Hepatocyte (in vitro differentiated cells): ENCODE data around the gene ZMIZ1. TPM values are rescaled to one million over a fixed set of nuclear protein-coding genes. Genes with fewer than 3 reads are reported as not detected.

Source experiments
- DNase-seq: peaks from one replicate; pipeline ENCODE4 v3.0.0-alpha.2; 2016; ENCODE audit warnings: low spot score
- H2AFZ ChIP-seq: fragments of 200-600 bp; sonication (generic); 2 replicates; pipeline ENCODE4 v1.6.0; 2016; ENCODE audit warnings: antibody characterized with exemption, mild to moderate bottlenecking
- H3K27ac ChIP-seq: fragments of 200-600 bp; sonication (generic); 2 replicates; pipeline ENCODE4 v1.5.1; 2016; ENCODE audit warnings: mild to moderate bottlenecking
- H3K27me3 ChIP-seq: fragments of 200-600 bp; sonication (generic); 2 replicates; pipeline ENCODE4 v1.6.1; 2016
- H3K36me3 ChIP-seq: fragments of 200-600 bp; sonication (generic); replicated peaks from 2 replicates; pipeline ENCODE4 v1.5.1; 2016; ENCODE audit warnings: low read depth; ENCODE audit not compliant: insufficient read depth
- H3K4me1 ChIP-seq: fragments of 200-600 bp; sonication (generic); 2 replicates; pipeline ENCODE4 v1.5.1; 2016; ENCODE audit warnings: mild to moderate bottlenecking, moderate library complexity; ENCODE audit not compliant: insufficient read depth
- H3K4me2 ChIP-seq: fragments of 200-600 bp; sonication (generic); 2 replicates; pipeline ENCODE4 v1.6.0; 2016
- H3K4me3 ChIP-seq: fragments of 200-600 bp; sonication (generic); 2 replicates; pipeline ENCODE4 v1.5.1; 2016; ENCODE audit warnings: mild to moderate bottlenecking
- H3K79me2 ChIP-seq: fragments of 200-600 bp; sonication (generic); 2 replicates; pipeline ENCODE4 v1.6.0; 2017; ENCODE audit warnings: mild to moderate bottlenecking
- H3K9me2 ChIP-seq: fragments of 200-600 bp; sonication (generic); replicated peaks from 2 replicates; pipeline ENCODE4 v1.6.0; 2017; ENCODE audit warnings: mild to moderate bottlenecking; ENCODE audit not compliant: insufficient read depth
- H3K9me3 ChIP-seq: fragments of 200-600 bp; sonication (generic); 2 replicates; pipeline ENCODE4 v1.5.1; 2016; ENCODE audit warnings: low read depth, mild to moderate bottlenecking
- H4K20me1 ChIP-seq: fragments of 200-600 bp; sonication (generic); 2 replicates; pipeline ENCODE4 v1.6.0; 2016; ENCODE audit warnings: mild to moderate bottlenecking; ENCODE audit not compliant: insufficient read depth, poor library complexity, severe bottlenecking
- CTCF ChIP-seq: fragments of 200-600 bp; sonication (generic); IDR thresholded peaks from 2 replicates; pipeline ENCODE4 v1.5.1; 2016; ENCODE audit warnings: antibody characterized with exemption, mild to moderate bottlenecking; ENCODE audit not compliant: poor library complexity
- EZH2 ChIP-seq: fragments of 200-600 bp; sonication (generic); IDR thresholded peaks from 2 replicates; pipeline ENCODE4 v1.6.1; 2016; ENCODE audit warnings: antibody characterized with exemption, mild to moderate bottlenecking, borderline replicate concordance
- EZH2phosphoT487 ChIP-seq: fragments of 200-600 bp; sonication (generic); IDR thresholded peaks from one replicate; pipeline ENCODE4 v1.6.1; 2018; ENCODE audit warnings: antibody characterized with exemption, mild to moderate bottlenecking, low read depth, moderate library complexity; ENCODE audit not compliant: unreplicated experiment, severe bottlenecking
- whole genome bisulfite sequencing: methylation state at CpG from one replicate; pipeline ENCODE4 v1.1.6; 2016; ENCODE audit warnings: low lambda C conversion rate; ENCODE audit errors: missing lambda C conversion rate; 5-methylcytosine and 5-hydroxymethylcytosine counted together
- polyA plus RNA-seq: library from polyadenylated mRNA; unstranded; fragments of >200 nt; fragmentation: Nextera tagmentation; extraction: Ambion mirVana; gene quantifications from 2 replicates; pipeline ENCODE4 v1.2.1, GENCODE V29; 2016
- total RNA-seq: library from RNA; depleted of rRNA; stranded (reverse); fragments of >200 nt; gene quantifications from 2 replicates; pipeline ENCODE4 v1.2.3, GENCODE V29; 2014

Gene ZMIZ1
- total and polyA plus RNA-seq, 2 experiments from 2014 or later = 30.9 to 32.4 TPM

- H3K4me2 ChIP-seq = no peak overlapping the region
- H3K27me3 ChIP-seq = no peaks in the 10 kb centered on the region
- TF ChIP-seq EZH2phosphoT487 = no peak
- TF ChIP-seq EZH2 = no peak
- TF ChIP-seq CTCF = no peak
- no peaks in the 10 kb centered on the region for H3K9me2 ChIP-seq
- peaks cover 98% of the 10 kb centered on the region for H3K79me2 ChIP-seq
- no peak overlapping the region for H3K4me3 ChIP-seq
- H3K9me3 ChIP-seq = no peaks in the 10 kb centered on the region
- no peak overlapping the region for H2AFZ ChIP-seq
- H3K27ac ChIP-seq = no peak overlapping the region
- peaks cover 8% of the 10 kb centered on the region for H3K4me1 ChIP-seq
- H4K20me1 ChIP-seq = peaks cover 95% of the 10 kb centered on the region
- H3K36me3 ChIP-seq = no peaks in the 10 kb centered on the region
- no peak for DNase-seq
- WGBS = 94% methylated on average over 20 of the region's 20 CpGs
Observed at GRCh38 chr10:79249186-79250121, 180.7 kb downstream of the ZMIZ1 start.

- Histone ChIP-seq H4K20me1 (peaks cover 95% of the 10 kb centered on the region), H3K27ac (no peak overlapping the region), H3K9me3 (no peaks in the 10 kb centered on the region), H3K27me3 (no peaks in the 10 kb centered on the region), H3K79me2 (peaks cover 91% of the 10 kb centered on the region), H3K36me3 (no peaks in the 10 kb centered on the region), H3K9me2 (no peaks in the 10 kb centered on the region), H3K4me1 (peaks cover 8% of the 10 kb centered on the region), H2AFZ (no peak overlapping the region), H3K4me3 (no peak overlapping the region), H3K4me2 (no peak overlapping the region)
- no peak for TF ChIP-seq EZH2phosphoT487
- TF ChIP-seq CTCF = no peak
- no peak for TF ChIP-seq EZH2
- no peak for DNase-seq
- WGBS = 98% methylated on average over 5 of the region's 5 CpGs
Observed at GRCh38 chr10:79250259-79250658, 181.5 kb downstream of the ZMIZ1 start.

GRCh38 chr10:79252450-79252849 is 183.7 kb downstream of the ZMIZ1 start:
- no peak overlapping the region for H3K4me3 ChIP-seq
- no peak overlapping the region for H3K27ac ChIP-seq
- TF ChIP-seq EZH2phosphoT487 (no peak), CTCF (no peak), EZH2 (no peak)
- no peaks in the 10 kb centered on the region for H3K27me3 ChIP-seq
- peaks cover 5% of the 10 kb centered on the region for H3K4me1 ChIP-seq
- H3K9me3 ChIP-seq = no peaks in the 10 kb centered on the region
- no peaks in the 10 kb centered on the region for H3K9me2 ChIP-seq
- peaks cover 95% of the 10 kb centered on the region for H4K20me1 ChIP-seq
- no peak overlapping the region for H2AFZ ChIP-seq
- no peaks in the 10 kb centered on the region for H3K36me3 ChIP-seq
- WGBS = 95% methylated on average over 5 of the region's 5 CpGs
- H3K79me2 ChIP-seq = peaks cover 75% of the 10 kb centered on the region
- no peak overlapping the region for H3K4me2 ChIP-seq
- no peak for DNase-seq
